Esophagus squamous epithelium (tissue), 4 donors: Measurements from ENCODE around the gene BOD1.

Source experiments
- POLR2A ChIP-seq, 4 donors: fragments of 450-650 bp; IDR thresholded peaks; one replicate each; pipeline ENCODE4 v1.6.1; 2017; ENCODE audit warnings: antibody characterized with exemption in 4 of 4, mild to moderate bottlenecking in 4 of 4, moderate library complexity in 3 of 4
- TF ChIP-seq, protein P1 (sequence below), 6 experiments: fragments of 450-650 bp in 4 of 6; fragments of 200-600 bp in 2 of 6; sonication (generic) in 2 of 6; IDR thresholded peaks; one replicate each; pipeline ENCODE4 v1.5.1; 2016 to 2019; ENCODE audit warnings: antibody characterized with exemption in 6 of 6, mild to moderate bottlenecking in 4 of 6, moderate library complexity in 4 of 6

DNA sequence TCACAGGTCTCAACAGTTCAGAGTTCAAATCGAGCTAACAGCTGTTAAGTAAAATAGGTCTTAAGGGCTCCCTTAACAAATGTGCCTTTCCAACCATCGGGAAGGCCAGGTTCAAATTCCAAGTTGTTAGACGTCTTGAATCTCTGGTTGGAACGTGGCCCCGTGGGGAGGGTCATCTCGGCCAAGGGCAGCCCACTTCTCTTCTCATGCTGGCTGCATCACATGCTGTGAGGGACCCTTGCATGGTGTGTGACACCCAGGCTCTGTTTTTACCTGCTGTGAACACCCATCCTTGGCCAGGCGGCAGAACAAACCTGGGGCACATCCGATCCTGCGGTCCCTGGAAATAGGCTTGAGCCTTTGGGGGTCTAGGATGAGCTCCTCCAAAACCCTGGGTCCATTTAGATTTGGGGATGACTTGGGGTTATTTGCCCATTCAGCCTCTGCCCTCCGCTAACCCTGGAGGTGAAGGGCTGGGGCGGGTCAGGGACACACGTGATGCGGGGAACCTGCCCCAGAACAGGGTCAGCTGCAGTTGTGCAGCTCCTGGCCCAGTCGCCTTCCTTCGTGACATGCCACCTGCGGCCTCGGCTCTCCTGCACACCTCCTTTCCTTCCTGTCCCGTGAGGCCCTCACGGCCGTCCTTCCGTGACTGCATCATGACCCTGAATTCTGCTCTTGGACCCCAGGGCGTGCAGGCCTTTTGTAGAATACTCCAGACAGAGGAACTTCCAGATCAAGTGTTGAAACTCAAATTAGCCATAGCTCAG is 45.9 kb downstream of the BOD1 start:
- TF ChIP-seq, protein P1, sequence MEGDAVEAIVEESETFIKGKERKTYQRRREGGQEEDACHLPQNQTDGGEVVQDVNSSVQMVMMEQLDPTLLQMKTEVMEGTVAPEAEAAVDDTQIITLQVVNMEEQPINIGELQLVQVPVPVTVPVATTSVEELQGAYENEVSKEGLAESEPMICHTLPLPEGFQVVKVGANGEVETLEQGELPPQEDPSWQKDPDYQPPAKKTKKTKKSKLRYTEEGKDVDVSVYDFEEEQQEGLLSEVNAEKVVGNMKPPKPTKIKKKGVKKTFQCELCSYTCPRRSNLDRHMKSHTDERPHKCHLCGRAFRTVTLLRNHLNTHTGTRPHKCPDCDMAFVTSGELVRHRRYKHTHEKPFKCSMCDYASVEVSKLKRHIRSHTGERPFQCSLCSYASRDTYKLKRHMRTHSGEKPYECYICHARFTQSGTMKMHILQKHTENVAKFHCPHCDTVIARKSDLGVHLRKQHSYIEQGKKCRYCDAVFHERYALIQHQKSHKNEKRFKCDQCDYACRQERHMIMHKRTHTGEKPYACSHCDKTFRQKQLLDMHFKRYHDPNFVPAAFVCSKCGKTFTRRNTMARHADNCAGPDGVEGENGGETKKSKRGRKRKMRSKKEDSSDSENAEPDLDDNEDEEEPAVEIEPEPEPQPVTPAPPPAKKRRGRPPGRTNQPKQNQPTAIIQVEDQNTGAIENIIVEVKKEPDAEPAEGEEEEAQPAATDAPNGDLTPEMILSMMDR (IDR thresholded peaks at IDR 0.05) = no peak
- no peak for TF ChIP-seq POLR2A (IDR thresholded peaks at IDR 0.05)
